ENCODE data around the gene JAM3. TPM values are rescaled to one million over a fixed set of nuclear protein-coding genes. Genes with fewer than 3 reads are reported as not detected.
"Not testable (repeated sequence)": the region's sequence is repeated elsewhere in the genome, so short reads cannot be mapped to it uniquely, and the experiment has no call there.

The JAM3 gene
- total RNA-seq, 2 experiments from 2014 or later, result 6.3 to 9.0 TPM

DNA sequence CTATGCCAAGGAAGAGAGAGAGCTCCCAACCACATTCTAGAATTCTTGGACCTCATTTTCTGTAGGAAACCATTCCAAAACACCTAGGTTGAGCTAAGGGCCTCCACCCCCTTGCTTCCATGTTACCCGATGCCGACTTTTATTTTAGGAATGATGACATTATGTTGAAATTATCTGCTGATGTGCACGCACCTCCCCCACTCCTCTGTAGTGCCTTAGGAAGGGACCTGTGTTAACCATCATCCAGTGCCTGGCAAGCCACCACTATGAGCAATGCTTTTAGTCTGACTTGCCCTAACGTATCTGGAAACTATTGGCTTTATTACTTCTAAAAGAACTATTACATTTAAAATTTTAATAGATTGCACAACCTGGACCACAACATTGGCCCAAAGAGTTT lies 112.8 kb downstream of the JAM3 start:
- Mint-ChIP-seq H3K27ac (no peak overlapping the region), H3K27me3 (no peaks in the 10 kb centered on the region), H3K4me3 (no peak overlapping the region), H3K9me3 (no peaks in the 10 kb centered on the region), H3K4me1 (ENCODE audit: low read depth) (no peaks in the 10 kb centered on the region), H3K36me3 (peaks cover 44% of the 10 kb centered on the region)
- DNase-seq, result no peak
- POLR2A ChIA-PET, result no interaction called here
- intact Hi-C loops (cut with micrococcal nuclease), result no loop called here
- CTCF ChIA-PET, result no interaction called here

DNA sequence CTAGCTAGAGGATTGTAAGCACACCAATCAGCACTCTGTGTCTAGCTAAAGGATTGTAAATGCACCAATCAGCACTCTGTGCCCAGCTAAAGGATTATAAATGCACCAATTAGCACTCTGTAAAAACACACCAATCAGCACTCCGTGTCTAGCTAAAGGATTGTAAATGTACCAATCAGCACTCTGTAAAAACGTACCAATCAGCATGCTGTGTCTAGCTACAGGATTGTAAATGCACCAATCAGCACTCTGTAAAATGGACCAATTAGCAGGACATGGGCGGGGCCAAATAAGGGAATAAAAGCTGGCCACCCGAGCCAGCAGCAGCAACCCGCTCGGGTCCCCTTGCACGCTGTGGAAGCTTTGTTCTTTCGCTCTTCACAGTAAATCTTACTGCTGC lies 119.2 kb downstream of the JAM3 start:
- H3K27ac Mint-ChIP-seq; DNase-seq; intact Hi-C loops (cut with micrococcal nuclease); H3K27me3 Mint-ChIP-seq; H3K4me1 Mint-ChIP-seq (ENCODE audit: low read depth); H3K4me3 Mint-ChIP-seq; H3K9me3 Mint-ChIP-seq: not testable (repeated sequence)
- CTCF ChIA-PET, result interaction anchor here (0.8 kb wide), 1 partner anchor 260 kb away, joined by 3 read pairs; no protein-coding TSS in a partner anchor
- peaks cover 81% of the 10 kb centered on the region for H3K36me3 Mint-ChIP-seq
- POLR2A ChIA-PET, result interaction anchor here (1.2 kb wide), 1 partner anchor 10 kb away, joined by 3 read pairs; no protein-coding TSS in a partner anchor

DNA sequence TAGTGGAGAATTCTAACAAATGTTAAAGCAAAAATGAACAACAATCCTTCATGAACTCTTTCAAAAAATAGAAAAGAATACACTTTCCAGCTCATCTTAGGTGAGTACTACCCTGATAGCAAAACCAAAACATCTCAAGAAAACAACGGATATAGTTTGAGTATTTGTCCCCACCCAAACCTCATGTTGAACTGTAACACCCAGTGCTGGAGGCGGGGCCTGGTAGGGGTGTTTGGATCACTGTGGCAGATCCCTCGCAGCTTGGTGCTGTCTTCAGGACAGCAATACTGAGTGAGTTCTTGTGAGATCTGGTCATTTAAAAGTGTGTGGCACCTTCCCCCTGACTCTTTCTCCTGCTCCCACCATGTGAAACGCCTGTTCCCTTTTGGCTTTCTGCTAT lies 127.9 kb downstream of the JAM3 start:
- Mint-ChIP-seq H3K27me3 (no peaks in the 10 kb centered on the region), H3K36me3 (peaks cover 67% of the 10 kb centered on the region), H3K4me3 (no peak overlapping the region), H3K9me3 (no peaks in the 10 kb centered on the region), H3K4me1 (ENCODE audit: low read depth) (peaks cover 5% of the 10 kb centered on the region), H3K27ac (no peak overlapping the region)
- no peak for DNase-seq
- intact Hi-C loops (cut with micrococcal nuclease), result no loop called here
- ChIA-PET CTCF (interaction anchor here (2.7 kb wide), 1 partner anchor 11 kb away, joined by 12 read pairs; no protein-coding TSS in a partner anchor), POLR2A (interaction anchor here (0.7 kb wide), 1 partner anchor 113 kb away, joined by 3 read pairs; no protein-coding TSS in a partner anchor)

DNA sequence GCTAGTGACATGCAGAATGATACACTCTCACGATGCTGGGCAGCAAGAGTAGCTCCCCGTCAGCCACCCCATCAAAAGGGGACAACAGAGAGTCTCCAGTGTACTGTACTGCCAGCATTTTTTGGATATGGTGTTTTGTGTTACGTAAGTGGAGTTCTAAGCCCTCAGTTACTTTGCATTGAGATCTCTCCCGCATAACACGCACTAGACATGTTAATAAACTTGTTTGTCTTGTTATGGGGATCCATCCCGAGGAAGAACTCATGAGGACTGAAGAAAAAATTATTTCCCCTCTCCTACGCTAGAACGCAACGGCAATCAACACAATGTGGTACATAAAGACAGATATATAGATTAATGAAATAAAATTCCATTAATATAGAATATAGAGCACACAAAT lies 130.7 kb downstream of the JAM3 start:
- H3K27me3 Mint-ChIP-seq, result no peaks in the 10 kb centered on the region
- no peaks in the 10 kb centered on the region for H3K9me3 Mint-ChIP-seq
- peaks cover 72% of the 10 kb centered on the region for H3K36me3 Mint-ChIP-seq
- intact Hi-C loops (cut with micrococcal nuclease), result no loop called here
- no peak overlapping the region for H3K27ac Mint-ChIP-seq
- ChIA-PET CTCF (interaction anchor here (1.1 kb wide), 1 partner anchor 272 kb away, joined by 3 read pairs; no protein-coding TSS in a partner anchor), POLR2A (interaction anchor here (0.6 kb wide), 1 partner anchor 25 kb away, joined by 3 read pairs; the partner anchor contains the start of gene VPS26B)
- no peak for DNase-seq
- peaks cover 5% of the 10 kb centered on the region for H3K4me1 Mint-ChIP-seq (ENCODE audit: low read depth)
- H3K4me3 Mint-ChIP-seq, result no peak overlapping the region

DNA sequence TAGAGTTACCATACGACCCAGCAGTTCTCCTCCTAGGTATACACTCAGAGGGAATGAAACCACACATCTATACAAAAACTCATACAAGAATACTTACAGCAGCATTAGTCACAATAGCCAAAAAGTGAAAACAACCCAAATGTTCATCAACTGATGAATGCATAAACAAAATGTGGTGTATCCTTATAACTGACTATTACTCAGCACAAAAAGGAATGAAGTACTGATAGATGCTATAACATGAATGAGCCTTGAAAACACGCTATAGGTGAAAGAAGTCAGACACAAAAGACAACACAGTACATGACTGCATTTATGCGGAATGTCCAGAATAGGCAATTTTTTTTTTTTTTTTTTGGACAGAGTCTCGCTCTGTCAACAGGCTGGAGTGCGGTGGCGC lies 131.8 kb downstream of the JAM3 start:
- no peak overlapping the region for H3K27ac Mint-ChIP-seq
- POLR2A ChIA-PET, result no interaction called here
- no peaks in the 10 kb centered on the region for H3K9me3 Mint-ChIP-seq
- H3K4me1 Mint-ChIP-seq (ENCODE audit: low read depth), result peaks cover 5% of the 10 kb centered on the region
- intact Hi-C loops (cut with micrococcal nuclease), result no loop called here
- no peak for DNase-seq
- H3K27me3 Mint-ChIP-seq, result no peaks in the 10 kb centered on the region
- CTCF ChIA-PET, result interaction anchor here (1.3 kb wide), 1 partner anchor 24 kb away, joined by 3 read pairs; the partner anchor contains the start of gene VPS26B
- H3K4me3 Mint-ChIP-seq, result no peak overlapping the region
- H3K36me3 Mint-ChIP-seq, result peaks cover 75% of the 10 kb centered on the region

Other genes starting within 250 kb of the JAM3 start
- gene SPATA19, start 223.6 kb upstream of the JAM3 start, total RNA-seq, result not detected
- gene IGSF9B, start 112.1 kb upstream of the JAM3 start, total RNA-seq, result 10 to 100 TPM; 24.6 to 30.3 TPM
- gene NCAPD3, start 154.9 kb downstream of the JAM3 start, total RNA-seq, result 100 to 1,000 TPM in 1 of 2 experiments, 10 to 100 TPM in 1; 94.6 to 101 TPM
- gene VPS26B, start 155.6 kb downstream of the JAM3 start, total RNA-seq, result 10 to 100 TPM; 36.2 to 38.8 TPM
- 10 to 100 TPM; 74.0 to 74.3 TPM for gene THYN1, start 184.3 kb downstream of the JAM3 start, total RNA-seq
- gene ACAD8, start 184.5 kb downstream of the JAM3 start, total RNA-seq, result 10 to 100 TPM; 20.9 to 22.1 TPM
- 1 to 10 TPM; 7.1 to 8.6 TPM for gene GLB1L3, start 207.3 kb downstream of the JAM3 start, total RNA-seq